K562 (cell line): ENCODE data around the gene HDAC1. TPM values are rescaled to one million over a fixed set of nuclear protein-coding genes. Genes with fewer than 3 reads are reported as not detected.

Experiments used
- ATAC-seq: fragments of 200-7000 bp; cut with Tn5 transposase; 3 replicates; pipeline ENCODE4 v1.9.1; 2020; ENCODE audit warnings: moderate library complexity
- BruUV-seq: library from RNA; stranded (reverse); fragments of 400-500 nt; replicated peaks from 2 replicates; lab custom pipeline; 2021; lab: Mats Ljungman, UMichigan
- CTCF ChIA-PET: fragments of 300-600 bp; formaldehyde crosslinking; extraction: SDS; loops from one replicate; lab custom pipeline; 2021; ENCODE audit warnings: low intra/inter-chr PET ratio; lab: Yijun Ruan, JAX
- POLR2A ChIA-PET: fragments of 300-600, 350-650 bp; sonication (Branson Sonifier 250); formaldehyde crosslinking; extraction: SDS; loops from one replicate; lab custom pipeline; 2021; ENCODE audit warnings: antibody characterized with exemption, inconsistent platforms; lab: Yijun Ruan, JAX
- DNase-seq, 4 experiments: peaks; one replicate each; pipeline versions ENCODE4 v3.0.0 to v3.0.0-alpha.2; 2011 to 2018; ENCODE audit warnings: low spot score in 3 of 4, mixed read lengths in 3 of 4; ENCODE audit errors: extremely low read depth in 1 of 4
- FAIRE-seq: peaks from 2 replicates; lab custom pipeline; 2011; peaks lifted over from hg19 to GRCh38; lab: Jason Lieb, UNC
- H2AFZ ChIP-seq: 2 replicates; pipeline ENCODE4 v1.6.0; 2011; ENCODE audit warnings: low read depth, low read length, control low read depth, inconsistent platforms
- H3K27ac ChIP-seq: fragments of 200-600 bp; 3 replicates; pipeline ENCODE4 v1.8.0; 2011; ENCODE audit warnings: low read depth, mild to moderate bottlenecking, control low read depth, inconsistent platforms, low read length, moderate library complexity, mixed read lengths; ENCODE audit errors: extremely low read depth
- H3K27me3 ChIP-seq, 2 experiments: fragments of 300-600 bp in 1 of 2; 2 replicates in 1 of 2; 3 replicates in 1 of 2; pipeline versions ENCODE4 v1.6.0 to v1.8.0; 2011; ENCODE audit warnings: inconsistent platforms in 2 of 2, low read length in 2 of 2, mild to moderate bottlenecking in 1 of 2, mixed read lengths in 1 of 2, moderate library complexity in 1 of 2; ENCODE audit not compliant: control insufficient read depth in 2 of 2, insufficient read depth in 2 of 2
- H3K36me3 ChIP-seq: fragments of 300-600 bp; 3 replicates; pipeline ENCODE4 v1.8.0; 2011; ENCODE audit warnings: mild to moderate bottlenecking, low read length, inconsistent platforms; ENCODE audit not compliant: control insufficient read depth, insufficient read depth
- H3K4me1 ChIP-seq, 2 experiments: fragments of 200-600 bp in 1 of 2; replicated peaks in 1 of 2; 2 replicates in 1 of 2; 3 replicates in 1 of 2; pipeline versions ENCODE4 v1.5.1 to v1.8.0; 2011; ENCODE audit warnings: inconsistent platforms in 2 of 2, low read length in 2 of 2, mild to moderate bottlenecking in 1 of 2, mixed read lengths in 1 of 2, moderate library complexity in 1 of 2; ENCODE audit not compliant: control insufficient read depth in 2 of 2, insufficient read depth in 2 of 2
- H3K4me2 ChIP-seq: 2 replicates; pipeline ENCODE4 v1.6.1; 2011; ENCODE audit warnings: low read length, control low read depth, inconsistent platforms, mixed read lengths; ENCODE audit not compliant: insufficient read depth
- H3K4me3 ChIP-seq: fragments of 200-600 bp; sonication (generic), shearing (Covaris generic); 2 replicates; pipeline ENCODE4 v1.5.1; 2016; ENCODE audit warnings: control low read depth, inconsistent platforms
- H3K79me2 ChIP-seq: fragments of 200-600 bp; 3 replicates; pipeline ENCODE4 v1.8.0; 2011; ENCODE audit warnings: low read length, inconsistent platforms; ENCODE audit not compliant: control insufficient read depth, insufficient read depth
- H3K9ac ChIP-seq, 2 experiments: 2 replicates each; pipeline versions ENCODE4 v1.6.0 to v1.6.1; 2011; ENCODE audit warnings: low read depth in 2 of 2, low read length in 2 of 2, control low read depth in 1 of 2, inconsistent platforms in 1 of 2, mild to moderate bottlenecking in 1 of 2, mixed read lengths in 1 of 2; ENCODE audit not compliant: insufficient read depth in 1 of 2
- H3K9me1 ChIP-seq: one replicate; pipeline ENCODE4 v1.6.0; 2011; ENCODE audit warnings: inconsistent platforms, mild to moderate bottlenecking, low read length, moderate library complexity; ENCODE audit not compliant: control insufficient read depth, insufficient read depth
- H3K9me3 ChIP-seq: replicated peaks from 2 replicates; pipeline ENCODE4 v1.5.1; 2011; ENCODE audit warnings: low read depth, low read length, inconsistent platforms; ENCODE audit not compliant: control insufficient read depth, insufficient read depth
- H4K20me1 ChIP-seq: replicated peaks from 2 replicates; pipeline ENCODE4 v1.6.1; 2011; ENCODE audit warnings: low read length, inconsistent platforms, mixed read lengths; ENCODE audit not compliant: control insufficient read depth, insufficient read depth
- BCOR ChIP-seq: fragments of 450-650 bp; IDR thresholded peaks from 2 replicates; pipeline ENCODE4 v1.6.1; 2016
- CEBPB ChIP-seq: fragments of 450-650 bp; IDR thresholded peaks from 2 replicates; pipeline ENCODE4 v1.6.1; 2016; ENCODE audit warnings: missing genetic modification characterization, missing compliant biosample characterization
- CEBPG ChIP-seq, 3 experiments: fragments of 200-800 bp in 1 of 3; sonication (Bioruptor generic) in 1 of 3; sonication (generic) in 1 of 3; formaldehyde crosslinking in 1 of 3; IDR thresholded peaks in 2 of 3; conservative IDR thresholded peaks in 1 of 3; 2 replicates each; pipeline versions ENCODE4 v1.6.1 to v1.8.0; 2016 to 2022; ENCODE audit warnings: missing compliant biosample characterization in 2 of 3, missing genetic modification characterization in 2 of 3, mild to moderate bottlenecking in 1 of 3, missing genetic modification reagents in 1 of 3
- FOXJ2 ChIP-seq: fragments of 200-800 bp; sonication (Bioruptor generic); IDR thresholded peaks from 2 replicates; pipeline ENCODE4 v1.6.1; 2016; ENCODE audit warnings: missing genetic modification characterization, missing compliant biosample characterization
- IRF9 ChIP-seq: fragments of 450-650 bp; IDR thresholded peaks from 2 replicates; pipeline ENCODE4 v1.6.1; 2016; ENCODE audit warnings: missing biosample characterization, missing genetic modification characterization
- LCOR ChIP-seq: sonication (generic); formaldehyde crosslinking; IDR thresholded peaks from 2 replicates; pipeline ENCODE4 v1.8.0; 2022; ENCODE audit warnings: mild to moderate bottlenecking, missing genetic modification reagents
- RBM25 ChIP-seq: fragments of 200-400 bp; formaldehyde crosslinking; IDR thresholded peaks from 2 replicates; pipeline ENCODE4 v1.6.1; 2018; ENCODE audit warnings: low read length, low read depth, moderate library complexity; ENCODE audit not compliant: severe bottlenecking
- TAF1 ChIP-seq: IDR thresholded peaks from 2 replicates; pipeline ENCODE4 v1.6.1; 2011; ENCODE audit warnings: mild to moderate bottlenecking, low read length, moderate library complexity; ENCODE audit not compliant: insufficient read depth, control insufficient read depth, severe bottlenecking; ENCODE audit errors: extremely low read depth
- WGBS: fragments of 100-300 bp; shearing (Covaris generic); methylation state at CpG from one replicate; pipeline ENCODE4 v1.1.6; 2016; ENCODE audit warnings: low coverage, mixed read lengths; ENCODE audit not compliant: insufficient coverage; ENCODE audit errors: missing lambda C conversion rate; 5-methylcytosine and 5-hydroxymethylcytosine counted together
- in situ Hi-C: fragments of 300-500 bp; cut with MboI; formaldehyde crosslinking; loops from 4 replicates; pipeline ENCODE4 v1.15.0; 2018; ENCODE audit warnings: inconsistent platforms, mixed read lengths
- intact Hi-C: fragments of 100-400 bp; cut with micrococcal nuclease; formaldehyde crosslinking; loops from 2 replicates; pipeline ENCODE4 v1.14.2; 2022
- polyA plus RNA-seq, 8 experiments: library from polyadenylated mRNA; depleted of rRNA in 4 of 8; stranded (reverse) in 5 of 8; unstranded in 3 of 8; fragments of >200 nt; fragmentation: Nextera tagmentation in 2 of 8; fragmentation: Illumina TruSeq in 1 of 8; extraction: Ambion mirVana in 2 of 8; extraction: Trizol in 1 of 8; gene quantifications; 2 replicates each; pipeline versions ENCODE4 v1.2.1 to v1.2.3, GENCODE V29; 2011 to 2014; ENCODE audit warnings: inconsistent platforms in 1 of 8, missing spikeins in 1 of 8
- total RNA-seq, 7 experiments: library from RNA; depleted of rRNA in 6 of 7; stranded (reverse); fragments of >200 nt in 6 of 7; fragmentation: Illumina TruSeq in 2 of 7; extraction: Trizol in 2 of 7; gene quantifications; 2 replicates each; pipeline versions ENCODE4 v1.2.1 to v1.2.3, GENCODE V29; 2011 to 2021; ENCODE audit warnings: low replicate concordance in 1 of 7

The HDAC1 gene
- total and polyA plus RNA-seq, 9 of the 15 experiments (the other 6 are each of a cell fraction or from before 2014, with no cell fraction given) = 169 to 384 (median 193) TPM

DNA sequence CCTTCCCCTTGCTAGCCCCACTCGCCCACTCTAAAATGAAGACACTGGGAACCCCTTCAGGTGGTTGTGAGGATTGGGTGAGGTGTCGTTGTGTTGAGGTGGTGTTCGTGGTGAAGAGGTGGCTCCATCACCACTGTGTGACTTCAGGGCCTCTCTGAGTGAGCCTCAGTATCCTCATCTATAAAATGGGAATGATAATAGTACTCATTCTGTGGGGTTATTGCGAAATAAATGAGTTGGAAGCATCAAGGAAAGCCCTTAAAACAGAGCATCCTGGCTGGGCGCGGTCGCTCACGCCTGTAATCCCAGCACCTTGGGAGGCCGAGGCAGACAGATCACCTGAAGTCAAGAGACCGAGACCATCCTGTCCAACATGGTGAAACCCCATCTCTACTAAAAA, 50.8 kb downstream of the HDAC1 start:
- no peak overlapping the region for H3K4me2 ChIP-seq
- CTCF ChIA-PET = no interaction called here
- POLR2A ChIA-PET = interaction anchor here (0.6 to 2.2 kb wide), 6 partner anchors 9 to 278 kb away, joined by 3 to 9 read pairs (median 4); no protein-coding TSS in a partner anchor

More for the DNA sequence above, 50.8 kb downstream of the HDAC1 start:
- ATAC-seq (no peak), FAIRE-seq (no peak), DNase-seq (no peak)
- BruUV-seq = no TSS peak
- Histone ChIP-seq H3K9ac (no peak overlapping the region), H3K36me3 (no peaks in the 10 kb centered on the region), H3K9me1 (no peaks in the 10 kb centered on the region), H3K27ac (no peak overlapping the region), H2AFZ (no peak overlapping the region), H3K27me3 (no peaks in the 10 kb centered on the region), H4K20me1 (no peaks in the 10 kb centered on the region), H3K4me3 (no peak overlapping the region), H3K79me2 (no peaks in the 10 kb centered on the region), H3K4me1 (peaks cover 24 to 47% of the 10 kb centered on the region in 2 experiments; a peak in 4 of 5 replicates), H3K9me3 (no peaks in the 10 kb centered on the region)
- in situ Hi-C loops = no loop called here
- 85% methylated on average over 10 of the region's 10 CpGs for WGBS
- intact Hi-C loops = no loop called here
- peak; percentile 67 for TF ChIP-seq RBM25
- peak; percentile 8; the same call in 1 of the 2 replicates for TF ChIP-seq IRF9
- peak; percentile 47; the same call in 1 of the 2 replicates for TF ChIP-seq BCOR
- TF ChIP-seq FOXJ2 (tag) = no peak
- no peak for TF ChIP-seq LCOR (CRISPR knock-in tag)
- TF ChIP-seq TAF1 = no peak
- peak; percentile 95 for TF ChIP-seq CEBPB (tag)
- TF ChIP-seq CEBPG (CRISPR knock-in tag; IDR thresholded peaks at IDR 0.05) = peak; percentile 52; the same call in 1 of the 2 replicates
- peak; percentile 73 to 86 for TF ChIP-seq CEBPG (tag; conservative IDR thresholded peaks at IDR 0.05 in 1 of 2, IDR thresholded peaks at IDR 0.05 in 1 of 2)
